OCI-LY7 (cell line): Measurements from ENCODE around the gene CDH23. TPM values are rescaled to one million over a fixed set of nuclear protein-coding genes. Genes with fewer than 3 reads are reported as not detected.

ENCODE experiments used
- BruUV-seq: library from RNA; stranded (reverse); fragments of 400-500 nt; replicated peaks from 2 replicates; lab custom pipeline; 2021; lab: Mats Ljungman, UMichigan
- CTCF ChIA-PET: fragments of 300-600 bp; sonication (Branson Sonifier 250); formaldehyde crosslinking; loops from one replicate; lab custom pipeline; 2022; ENCODE audit warnings: antibody characterized with exemption; ENCODE audit not compliant: unreplicated experiment; lab: Charles Lee
- POLR2A ChIA-PET: fragments of 300-600 bp; sonication (Branson Sonifier 250); formaldehyde crosslinking; loops from one replicate; lab custom pipeline; 2022; ENCODE audit warnings: antibody characterized with exemption; lab: Charles Lee
- DNase-seq: peaks from one replicate; pipeline ENCODE4 v3.0.0-alpha.2; 2015; ENCODE audit warnings: low spot score
- H2AFZ ChIP-seq: fragments of 200-600 bp; sonication (generic), shearing (Covaris generic); 2 replicates; pipeline ENCODE4 v1.6.1; 2014; ENCODE audit warnings: mild to moderate bottlenecking, antibody characterized with exemption, low read length, moderate library complexity
- H3K27ac ChIP-seq: fragments of 200-600 bp; sonication (generic); 2 replicates; pipeline ENCODE4 v1.5.1; 2014; ENCODE audit warnings: mixed run types, low read depth, mild to moderate bottlenecking, moderate library complexity, low read length, inconsistent platforms; ENCODE audit not compliant: poor library complexity, severe bottlenecking
- H3K36me3 ChIP-seq: fragments of 200-600 bp; sonication (generic); 2 replicates; pipeline ENCODE4 v1.6.1; 2014; ENCODE audit warnings: mild to moderate bottlenecking, antibody characterized with exemption, low read length, moderate library complexity, mixed read lengths; ENCODE audit not compliant: insufficient read depth
- H3K4me1 ChIP-seq: fragments of 200-600 bp; sonication (generic); 2 replicates; pipeline ENCODE4 v1.5.1; 2014; ENCODE audit warnings: mild to moderate bottlenecking, low read length; ENCODE audit not compliant: insufficient read depth, poor library complexity, severe bottlenecking
- H3K4me2 ChIP-seq: fragments of 200-600 bp; sonication (generic); 2 replicates; pipeline ENCODE4 v1.6.1; 2014; ENCODE audit warnings: mild to moderate bottlenecking, low read length
- H3K4me3 ChIP-seq: fragments of 200-600 bp; sonication (generic); 2 replicates; pipeline ENCODE4 v1.5.1; 2014; ENCODE audit warnings: mild to moderate bottlenecking, low read depth, low read length; ENCODE audit not compliant: poor library complexity, severe bottlenecking
- H3K79me2 ChIP-seq: fragments of 200-600 bp; sonication (generic); 2 replicates; pipeline ENCODE4 v1.6.1; 2016; ENCODE audit warnings: low read depth, mild to moderate bottlenecking, low read length, moderate library complexity, mixed read lengths; ENCODE audit not compliant: insufficient read depth
- H3K9me2 ChIP-seq: fragments of 200-600 bp; sonication (generic); 2 replicates; pipeline ENCODE4 v1.6.1; 2016; ENCODE audit warnings: mild to moderate bottlenecking, low read length, mixed read lengths; ENCODE audit not compliant: insufficient read depth
- H3K9me3 ChIP-seq: fragments of 200-600 bp; sonication (generic); 2 replicates; pipeline ENCODE4 v1.6.1; 2014; ENCODE audit warnings: mild to moderate bottlenecking, mixed run types, low read length, mixed read lengths
- H4K20me1 ChIP-seq: fragments of 200-600 bp; sonication (generic); 2 replicates; pipeline ENCODE4 v1.6.1; 2014; ENCODE audit warnings: mild to moderate bottlenecking, antibody characterized with exemption, low read length, moderate library complexity, mixed read lengths; ENCODE audit not compliant: insufficient read depth
- EZH2phosphoT487 ChIP-seq: fragments of 200-600 bp; sonication (generic); IDR thresholded peaks from 2 replicates; pipeline ENCODE4 v1.6.1; 2018; ENCODE audit warnings: low read depth, borderline replicate concordance, mild to moderate bottlenecking, mixed run types, antibody characterized with exemption, low read length, moderate library complexity, mixed read lengths
- intact Hi-C: fragments of 100-400 bp; cut with micrococcal nuclease; formaldehyde crosslinking; loops from one replicate; pipeline ENCODE4 v1.10.0; 2022; ENCODE audit not compliant: unreplicated experiment
- total RNA-seq, 2 experiments: library from RNA; depleted of rRNA in 1 of 2; stranded (reverse); fragments of >200 nt in 1 of 2; shearing (Covaris generic) in 1 of 2; gene quantifications; 2 replicates each; pipeline ENCODE4 v1.2.3, GENCODE V29; 2014 to 2022
- TF ChIP-seq, protein P1 (sequence below): fragments of 200-600 bp; sonication (generic); conservative IDR thresholded peaks from 2 replicates; pipeline ENCODE4 v1.5.1; 2014; ENCODE audit warnings: mild to moderate bottlenecking, antibody characterized with exemption, low read length, moderate library complexity, mixed read lengths

The CDH23 gene
- total RNA-seq, 2 experiments from 2014 or later: 0.92 to 9.9 TPM

DNA sequence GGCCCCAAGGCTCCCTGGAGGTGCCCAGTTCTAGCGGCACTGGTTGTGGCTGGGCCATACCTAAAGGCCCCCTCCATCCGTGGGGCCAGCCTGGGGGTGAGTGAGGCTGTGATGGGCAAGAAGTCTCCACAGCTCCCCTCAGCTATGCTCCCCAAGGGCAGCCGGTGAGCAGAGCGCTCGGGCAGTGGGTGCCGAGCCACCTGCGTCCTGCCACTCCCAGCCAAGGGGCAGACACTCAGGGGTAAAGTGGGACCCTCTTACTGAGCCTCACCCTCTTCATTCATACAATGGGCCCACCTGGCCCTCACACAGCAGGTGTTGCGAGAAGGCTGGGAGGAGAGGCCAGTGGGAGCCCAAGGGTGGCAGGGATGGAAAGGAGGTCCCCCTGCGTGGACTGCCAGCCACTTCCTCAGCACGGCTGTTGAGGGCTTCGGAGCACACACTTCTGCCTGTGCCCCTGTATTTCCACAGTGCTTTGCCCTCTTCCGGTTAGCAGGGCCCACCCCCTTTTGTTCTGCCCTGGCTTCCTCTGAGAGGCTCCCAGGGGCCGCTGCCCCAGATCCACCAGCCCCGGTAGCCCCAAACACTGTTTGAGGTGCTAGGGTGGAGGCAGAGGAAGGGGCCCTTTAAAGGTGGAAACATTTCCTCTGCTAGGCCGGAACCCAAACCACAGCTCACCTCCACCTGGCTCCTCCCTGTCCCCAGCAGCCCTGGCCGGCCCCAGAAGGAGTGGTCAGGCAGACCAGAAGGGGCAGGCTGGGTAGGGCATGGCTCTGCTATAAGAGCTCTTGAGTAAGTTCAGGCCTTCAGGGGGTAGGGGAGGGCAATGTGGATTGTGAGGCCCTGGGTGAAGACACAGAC lies 339.2 kb downstream of the CDH23 start:
- H3K4me1 ChIP-seq: peaks cover 42% of the 10 kb centered on the region

DNA sequence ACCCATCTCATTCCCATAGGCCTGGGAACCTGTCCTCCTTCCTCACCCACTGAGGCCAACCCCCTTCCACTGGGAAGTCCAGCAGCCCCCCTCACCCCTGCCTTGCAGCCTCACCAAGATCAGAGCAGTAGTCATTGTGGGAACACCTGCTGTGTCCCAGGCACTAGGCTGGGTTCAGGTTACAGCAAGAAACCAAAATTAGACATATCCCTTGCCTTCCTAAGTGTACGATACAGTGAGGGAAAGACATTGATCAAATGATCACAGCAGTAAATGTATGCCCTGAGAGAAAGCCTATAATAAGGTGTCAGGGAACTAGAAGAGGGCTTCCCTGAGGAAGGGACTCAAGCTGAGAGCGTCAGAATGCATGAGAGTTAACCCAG lies 339.8 kb downstream of the CDH23 start:
- intact Hi-C loops: no loop called here
- ChIA-PET POLR2A (interaction anchor here (0.7 to 1.9 kb wide), 5 partner anchors 10 to 21 kb away, joined by 3 to 5 read pairs (median 3); no protein-coding TSS in a partner anchor), CTCF (no interaction called here)
- no peaks in the 10 kb centered on the region for H3K79me2 ChIP-seq
- H3K9me3 ChIP-seq: no peaks in the 10 kb centered on the region
- no peak for DNase-seq
- H3K27ac ChIP-seq: peak overlapping the region; percentile 42
- peaks cover 42% of the 10 kb centered on the region for H3K4me1 ChIP-seq
- BruUV-seq: no TSS peak
- H3K4me2 ChIP-seq: peak overlapping the region; percentile 66
- no peak overlapping the region for H3K4me3 ChIP-seq
- no peaks in the 10 kb centered on the region for H3K9me2 ChIP-seq
- no peaks in the 10 kb centered on the region for H4K20me1 ChIP-seq
- H2AFZ ChIP-seq: peak overlapping the region; percentile 77; the same call in 1 of the 2 replicates
- TF ChIP-seq, protein P1, sequence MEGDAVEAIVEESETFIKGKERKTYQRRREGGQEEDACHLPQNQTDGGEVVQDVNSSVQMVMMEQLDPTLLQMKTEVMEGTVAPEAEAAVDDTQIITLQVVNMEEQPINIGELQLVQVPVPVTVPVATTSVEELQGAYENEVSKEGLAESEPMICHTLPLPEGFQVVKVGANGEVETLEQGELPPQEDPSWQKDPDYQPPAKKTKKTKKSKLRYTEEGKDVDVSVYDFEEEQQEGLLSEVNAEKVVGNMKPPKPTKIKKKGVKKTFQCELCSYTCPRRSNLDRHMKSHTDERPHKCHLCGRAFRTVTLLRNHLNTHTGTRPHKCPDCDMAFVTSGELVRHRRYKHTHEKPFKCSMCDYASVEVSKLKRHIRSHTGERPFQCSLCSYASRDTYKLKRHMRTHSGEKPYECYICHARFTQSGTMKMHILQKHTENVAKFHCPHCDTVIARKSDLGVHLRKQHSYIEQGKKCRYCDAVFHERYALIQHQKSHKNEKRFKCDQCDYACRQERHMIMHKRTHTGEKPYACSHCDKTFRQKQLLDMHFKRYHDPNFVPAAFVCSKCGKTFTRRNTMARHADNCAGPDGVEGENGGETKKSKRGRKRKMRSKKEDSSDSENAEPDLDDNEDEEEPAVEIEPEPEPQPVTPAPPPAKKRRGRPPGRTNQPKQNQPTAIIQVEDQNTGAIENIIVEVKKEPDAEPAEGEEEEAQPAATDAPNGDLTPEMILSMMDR: no peak
- TF ChIP-seq EZH2phosphoT487: no peak
- no peaks in the 10 kb centered on the region for H3K36me3 ChIP-seq

More for the DNA sequence above, 339.2 kb downstream of the CDH23 start:
- ChIA-PET CTCF (interaction anchor here (0.6 kb wide), 1 partner anchor 406 kb away, joined by 3 read pairs; no protein-coding TSS in a partner anchor), POLR2A (interaction anchor here (0.9 to 1.9 kb wide), 5 partner anchors 10 to 38 kb away, joined by 3 to 5 read pairs (median 3); partner anchors contain the start of gene VSIR)
- H3K4me2 ChIP-seq: peak overlapping the region; percentile 66
- peak overlapping the region; percentile 42 for H3K27ac ChIP-seq
- H2AFZ ChIP-seq: peak overlapping the region; percentile 77
- no TSS peak for BruUV-seq
- intact Hi-C loops: no loop called here
- no peaks in the 10 kb centered on the region for H3K79me2 ChIP-seq
- no peaks in the 10 kb centered on the region for H3K36me3 ChIP-seq
- H3K9me3 ChIP-seq: no peaks in the 10 kb centered on the region
- peak overlapping the region; percentile 15 for H3K4me3 ChIP-seq
- no peaks in the 10 kb centered on the region for H4K20me1 ChIP-seq
- peak; percentile 54 for DNase-seq
- TF ChIP-seq EZH2phosphoT487: no peak
- H3K9me2 ChIP-seq: no peaks in the 10 kb centered on the region

DNA sequence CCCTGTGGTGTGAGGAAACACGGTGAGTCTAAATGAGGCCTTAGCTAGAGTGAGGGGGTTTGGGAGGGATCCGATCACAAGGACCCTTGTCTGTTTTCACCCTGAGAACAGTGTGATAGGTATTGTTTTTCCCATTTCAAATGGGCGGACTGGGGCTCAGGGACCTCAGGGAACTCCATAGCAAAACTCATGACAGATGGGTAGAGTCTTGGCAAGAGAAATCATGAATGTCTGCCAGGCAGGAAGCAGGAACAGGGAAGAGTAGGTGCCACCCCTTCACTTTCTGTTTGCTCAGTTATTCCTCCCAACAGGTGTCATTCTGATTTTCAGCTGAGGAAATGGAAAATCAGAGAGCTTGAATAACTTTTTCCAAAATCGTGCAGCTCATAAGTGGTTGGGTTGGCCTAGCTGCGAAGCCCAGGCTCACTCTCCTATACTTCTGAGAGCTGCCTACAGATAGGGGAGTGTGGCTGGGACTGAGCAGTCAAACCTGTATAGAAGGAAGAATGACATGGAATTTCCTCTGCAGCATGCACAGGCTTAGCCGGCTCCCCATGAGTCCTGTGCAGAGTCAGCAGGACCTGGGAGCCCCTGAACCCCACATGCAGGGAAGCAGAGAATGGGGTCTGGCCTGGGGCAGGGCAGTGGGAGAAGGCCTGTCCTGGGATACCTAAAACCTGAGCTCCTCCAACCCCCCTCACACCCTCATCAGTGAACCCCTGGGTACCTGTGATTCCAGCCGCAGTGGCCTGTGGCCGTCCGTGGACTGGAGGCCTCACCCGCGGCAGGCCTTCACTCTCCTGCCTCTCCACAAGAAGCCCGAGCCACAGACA lies 340.5 kb downstream of the CDH23 start:
- no peak for DNase-seq
- no peak overlapping the region; the same call in 1 of the 2 replicates for H2AFZ ChIP-seq
- intact Hi-C loops: no loop called here
- POLR2A ChIA-PET: interaction anchor here (0.7 to 1.9 kb wide), 2 partner anchors 11 to 15 kb away, joined by 3 to 4 read pairs; no protein-coding TSS in a partner anchor
- H3K27ac ChIP-seq: no peak overlapping the region
- TF ChIP-seq EZH2phosphoT487: no peak
- TF ChIP-seq, protein P1: no peak
- no peaks in the 10 kb centered on the region for H3K36me3 ChIP-seq
- peak overlapping the region; percentile 4; the same call in 1 of the 2 replicates for H3K4me2 ChIP-seq
- H3K9me2 ChIP-seq: no peaks in the 10 kb centered on the region
- no peak overlapping the region for H3K4me3 ChIP-seq
- H4K20me1 ChIP-seq: no peaks in the 10 kb centered on the region
- H3K79me2 ChIP-seq: no peaks in the 10 kb centered on the region
- BruUV-seq: no TSS peak
- peaks cover 42% of the 10 kb centered on the region for H3K4me1 ChIP-seq
- no peaks in the 10 kb centered on the region for H3K9me3 ChIP-seq
- CTCF ChIA-PET: no interaction called here
